CD4-positive, CD25-positive, alpha-beta regulatory T cell (primary cell): Measurements from ENCODE around the gene C4BPB. TPM values are rescaled to one million over a fixed set of nuclear protein-coding genes. Genes with fewer than 3 reads are reported as not detected.
"Not testable (repeated sequence)": the region's sequence is repeated elsewhere in the genome, so short reads cannot be mapped to it uniquely, and the experiment has no call there.

Source experiments
- ATAC-seq, 2 donors: fragments of 150-1000 bp; cut with Tn5 transposase; one replicate each; pipeline ENCODE4 v1.10.0; 2021; ENCODE audit warnings: low read depth in 2 of 2, moderate number of reproducible peaks in 2 of 2, moderate library complexity in 1 of 2
- DNase-seq, 3 donors: peaks; one replicate each; pipeline versions ENCODE4 v3.0.0 to v3.0.0-alpha.2; 2012 to 2022; ENCODE audit warnings: mixed read lengths in 1 of 3
- H3K27ac ChIP-seq: one replicate; pipeline ENCODE4 v1.7.0; 2013; ENCODE audit warnings: mild to moderate bottlenecking, low read length; ENCODE audit not compliant: insufficient read depth, poor library complexity, severe bottlenecking
- H3K27me3 ChIP-seq: one replicate; pipeline ENCODE4 v1.7.0; 2013; ENCODE audit warnings: low read length; ENCODE audit not compliant: control insufficient read depth, insufficient read depth
- H3K36me3 ChIP-seq: one replicate; pipeline ENCODE4 v1.7.0; 2013; ENCODE audit warnings: mild to moderate bottlenecking, low read length, moderate library complexity; ENCODE audit not compliant: control insufficient read depth, insufficient read depth
- H3K4me1 ChIP-seq: 2 replicates; pipeline ENCODE4 v1.7.0; 2013; ENCODE audit warnings: mild to moderate bottlenecking, low read length; ENCODE audit not compliant: insufficient read depth, control insufficient read depth, poor library complexity, severe bottlenecking
- H3K4me3 ChIP-seq: one replicate; pipeline ENCODE4 v1.7.0; 2013; ENCODE audit warnings: low read depth, mild to moderate bottlenecking, low read length, moderate library complexity
- H3K9me3 ChIP-seq, 2 experiments: 1 replicate in 1 of 2; 2 replicates in 1 of 2; pipeline ENCODE4 v1.7.0; 2013; ENCODE audit warnings: low read length in 2 of 2, mild to moderate bottlenecking in 1 of 2, moderate library complexity in 1 of 2; ENCODE audit not compliant: control insufficient read depth in 2 of 2
- H3K27ac Mint-ChIP-seq, 3 donors: one replicate each; pipeline ENCODE4 v1.8.0; 2020 to 2022; ENCODE audit warnings: mild to moderate bottlenecking in 3 of 3, mixed read lengths in 3 of 3, moderate library complexity in 2 of 3
- H3K27me3 Mint-ChIP-seq: one replicate; pipeline ENCODE4 v1.8.0; 2022; ENCODE audit warnings: mild to moderate bottlenecking, mixed read lengths
- H3K36me3 Mint-ChIP-seq: one replicate; pipeline ENCODE4 v1.8.0; 2020; ENCODE audit warnings: mixed read lengths
- H3K4me1 Mint-ChIP-seq, 4 donors: one replicate each; pipeline ENCODE4 v1.8.0; 2020 to 2022; ENCODE audit warnings: mixed read lengths in 4 of 4, mild to moderate bottlenecking in 1 of 4
- H3K4me3 Mint-ChIP-seq, 4 donors: one replicate each; pipeline ENCODE4 v1.8.0; 2020 to 2022; ENCODE audit warnings: mild to moderate bottlenecking in 4 of 4, mixed read lengths in 4 of 4, moderate library complexity in 3 of 4
- H3K9me3 Mint-ChIP-seq, 7 donors: one replicate each; pipeline ENCODE4 v1.8.0; 2020 to 2022; ENCODE audit warnings: mixed read lengths in 7 of 7, mild to moderate bottlenecking in 3 of 7, moderate library complexity in 2 of 7
- polyA plus RNA-seq, 4 donors: library from polyadenylated mRNA; unstranded; fragments of 300-500 nt; fragmentation: Illumina TruSeq; gene quantifications; one replicate each; pipeline ENCODE4 v1.2.3, GENCODE V29; 2021
- total RNA-seq: library from RNA; stranded (reverse); gene quantifications from one replicate; pipeline ENCODE4 v1.2.3, GENCODE V29; 2022

The C4BPB gene
- 0.72 TPM for total RNA-seq
- not detected for polyA plus RNA-seq

- Mint-ChIP-seq H3K9me3 (peaks cover 0 to 2% (median 0%) of the 10 kb centered on the region in 7 donors), H3K4me1 (peaks cover 0 to 17% (median 6%) of the 10 kb centered on the region in 4 donors), H3K4me3 (peak within 1 kb of the TSS; percentile 21 to 75 (median 44)), H3K27ac (peak within 1 kb of the TSS; percentile 17 to 92 (median 30)), H3K36me3 (no peaks in the 10 kb centered on the region), H3K27me3 (peaks cover 17% of the 10 kb centered on the region)
- peak within 1 kb of the TSS; percentile 54 for H3K4me3 ChIP-seq
- no peaks in the 10 kb centered on the region for H3K9me3 ChIP-seq
- ATAC-seq: peak in 1 of 2 donors; percentile 24
- no peaks in the 10 kb centered on the region for H3K36me3 ChIP-seq
- peak in 2 of 3 donors; percentile 13 to 53 for DNase-seq
- no peaks in the 10 kb centered on the region for H3K4me1 ChIP-seq
- peaks cover 17% of the 10 kb centered on the region for H3K27me3 ChIP-seq
- no peak within 1 kb of the TSS for H3K27ac ChIP-seq
Measured at GRCh38 chr1:207088701-207089626, at the start of gene C4BPB. Gene C4BPB (plus strand): TSS chr1:207088860. CDS start chr1:207089532, 672 bp downstream.

DNA sequence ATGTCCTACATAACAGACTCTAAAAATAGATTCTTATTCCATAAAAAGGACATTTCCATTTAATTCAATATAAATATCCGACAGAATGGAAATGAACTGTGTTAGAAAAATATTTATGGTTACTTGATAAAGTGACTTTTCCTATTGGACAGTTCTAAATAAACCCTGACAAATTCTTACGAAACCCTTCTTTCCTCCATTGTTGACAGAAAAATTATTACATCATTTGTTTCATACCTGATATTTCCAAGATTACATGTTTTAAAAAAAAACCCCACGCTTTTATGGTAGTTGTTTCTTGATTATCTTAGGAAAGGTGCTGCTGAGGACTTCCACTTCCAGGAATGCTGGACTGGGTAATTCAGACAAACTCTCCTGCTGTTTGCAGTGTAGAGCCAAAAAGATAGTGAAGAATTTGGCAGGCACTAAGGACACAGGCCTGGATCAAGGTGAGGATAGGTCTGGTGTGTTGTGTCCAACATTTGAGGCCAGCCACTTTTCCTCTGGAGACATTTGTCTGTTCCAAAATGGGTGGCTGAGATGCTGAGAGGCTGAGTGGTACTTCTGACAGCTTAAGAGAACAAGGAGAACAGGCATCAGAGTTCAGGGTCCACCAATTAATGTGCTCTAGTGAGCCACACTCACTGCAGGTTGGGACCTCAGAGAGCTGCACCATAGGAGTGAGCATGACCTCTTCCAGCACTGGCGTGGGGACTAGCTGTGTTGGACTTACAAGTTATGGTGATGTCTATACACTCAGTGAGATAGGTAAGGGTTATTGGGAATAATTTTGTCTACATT is 49.1 kb upstream of the C4BPB start:
- H3K4me1 Mint-ChIP-seq: peaks cover 2 to 13% (median 10%) of the 10 kb centered on the region in 4 donors
- H3K4me1 ChIP-seq: no peaks in the 10 kb centered on the region
- peaks cover 8% of the 10 kb centered on the region for H3K27me3 Mint-ChIP-seq
- H3K27me3 ChIP-seq: peaks cover 19% of the 10 kb centered on the region
- no peaks in the 10 kb centered on the region for H3K36me3 ChIP-seq
- no peak overlapping the region for H3K27ac ChIP-seq
- no peak for DNase-seq
- no peaks in the 10 kb centered on the region for H3K9me3 ChIP-seq
- ATAC-seq: no peak
- no peak overlapping the region for H3K4me3 ChIP-seq
- H3K27ac Mint-ChIP-seq: no peak overlapping the region
- H3K9me3 Mint-ChIP-seq: no peaks in the 10 kb centered on the region
- H3K36me3 Mint-ChIP-seq: peaks cover 9% of the 10 kb centered on the region
- no peak overlapping the region for H3K4me3 Mint-ChIP-seq

- no peak for ATAC-seq
- DNase-seq: no peak
- Mint-ChIP-seq H3K4me3 (no peak overlapping the region), H3K4me1 (peaks cover 6 to 19% (median 16%) of the 10 kb centered on the region in 4 donors), H3K36me3 (peaks cover 15% of the 10 kb centered on the region), H3K27me3 (peaks cover 4% of the 10 kb centered on the region), H3K27ac (no peak overlapping the region), H3K9me3 (no peaks in the 10 kb centered on the region)
- Histone ChIP-seq H3K4me1 (peaks cover 2% of the 10 kb centered on the region), H3K36me3 (no peaks in the 10 kb centered on the region), H3K4me3 (no peak overlapping the region), H3K27me3 (peaks cover 15% of the 10 kb centered on the region), H3K27ac (no peak overlapping the region), H3K9me3 (no peaks in the 10 kb centered on the region)
Measured at GRCh38 chr1:207040181-207040533, 48.5 kb upstream of the C4BPB start.

DNA sequence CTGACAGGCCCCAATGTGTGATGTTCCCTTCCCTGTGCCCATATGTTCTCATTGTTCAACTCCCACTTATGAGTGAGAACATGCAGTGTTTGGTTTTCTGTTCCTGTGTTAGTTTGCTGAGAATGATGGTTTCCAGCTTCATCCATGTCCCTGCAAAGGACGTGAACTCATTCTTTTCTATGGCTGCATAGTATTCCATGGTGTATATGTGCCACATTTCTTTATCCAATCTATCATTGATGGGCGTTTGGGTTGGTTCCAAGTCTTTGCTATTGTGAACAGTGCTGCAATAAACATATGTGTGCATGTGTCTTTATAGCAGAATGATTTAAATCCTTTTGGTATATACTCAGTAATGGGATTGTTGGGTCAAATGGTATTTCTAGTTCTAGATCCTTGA is 47.3 kb upstream of the C4BPB start:
- H3K4me1 Mint-ChIP-seq: peaks cover 17 to 28% (median 26%) of the 10 kb centered on the region in 4 donors
- not testable (repeated sequence) for H3K4me3 ChIP-seq, ATAC-seq, H3K9me3 ChIP-seq, DNase-seq, H3K27ac Mint-ChIP-seq, H3K4me3 Mint-ChIP-seq, H3K27me3 Mint-ChIP-seq, H3K27ac ChIP-seq, H3K36me3 ChIP-seq, H3K9me3 Mint-ChIP-seq, H3K4me1 ChIP-seq
- H3K27me3 ChIP-seq: peaks cover 15% of the 10 kb centered on the region
- H3K36me3 Mint-ChIP-seq: peaks cover 21% of the 10 kb centered on the region

GRCh38 chr1:207045453-207045852 is 43.2 kb upstream of the C4BPB start:
- H3K27me3 Mint-ChIP-seq: peaks cover 4% of the 10 kb centered on the region
- H3K36me3 Mint-ChIP-seq: peaks cover 31% of the 10 kb centered on the region
- Histone ChIP-seq H3K36me3 (peaks cover 31% of the 10 kb centered on the region), H3K27ac (no peak overlapping the region), H3K9me3 (no peaks in the 10 kb centered on the region), H3K4me1 (peaks cover 17% of the 10 kb centered on the region), H3K4me3 (no peak overlapping the region), H3K27me3 (no peaks in the 10 kb centered on the region)
- H3K27ac Mint-ChIP-seq: no peak overlapping the region
- peak overlapping the region in 1 of 4 donors; percentile 84 for H3K4me3 Mint-ChIP-seq
- H3K4me1 Mint-ChIP-seq: peaks cover 49 to 58% (median 52%) of the 10 kb centered on the region in 4 donors
- no peaks in the 10 kb centered on the region for H3K9me3 Mint-ChIP-seq
- ATAC-seq (no peak), DNase-seq (no peak)

- peaks cover 31% of the 10 kb centered on the region for H3K36me3 ChIP-seq
- H3K9me3 ChIP-seq: no peaks in the 10 kb centered on the region
- H3K4me3 ChIP-seq: peak overlapping the region; percentile 28
- Mint-ChIP-seq H3K4me1 (peaks cover 49 to 71% (median 60%) of the 10 kb centered on the region in 4 donors), H3K4me3 (no peak overlapping the region), H3K36me3 (peaks cover 27% of the 10 kb centered on the region), H3K27ac (no peak overlapping the region), H3K9me3 (peaks cover 0 to 2% (median 0%) of the 10 kb centered on the region in 7 donors), H3K27me3 (peaks cover 4% of the 10 kb centered on the region)
- no peaks in the 10 kb centered on the region for H3K27me3 ChIP-seq
- H3K4me1 ChIP-seq: peaks cover 29% of the 10 kb centered on the region
- ATAC-seq (no peak), DNase-seq (no peak)
- no peak overlapping the region for H3K27ac ChIP-seq
Measured at GRCh38 chr1:207047505-207047904, 41.2 kb upstream of the C4BPB start.

DNA sequence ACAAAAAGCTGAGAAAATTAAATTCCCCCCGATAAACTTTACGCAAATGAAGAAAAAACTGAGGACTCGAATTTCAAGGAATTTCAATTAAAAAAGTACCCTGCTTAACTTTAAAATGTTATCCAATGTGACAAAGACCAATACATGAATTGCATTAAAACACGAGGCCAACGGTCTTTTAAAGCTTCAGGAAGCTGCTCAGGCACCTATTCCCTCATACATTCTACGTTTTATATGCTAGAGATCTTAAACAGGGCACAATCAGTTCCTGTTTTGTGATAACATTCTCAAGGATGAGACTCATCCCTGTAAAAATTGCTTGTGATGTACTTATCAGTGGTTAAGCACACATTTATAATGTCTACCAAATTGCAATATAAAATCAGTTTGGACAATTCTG is 40.6 kb upstream of the C4BPB start:
- H3K4me3 Mint-ChIP-seq: no peak overlapping the region
- Histone ChIP-seq H3K9me3 (no peaks in the 10 kb centered on the region), H3K4me1 (peaks cover 33% of the 10 kb centered on the region), H3K27me3 (no peaks in the 10 kb centered on the region), H3K36me3 (peaks cover 31% of the 10 kb centered on the region), H3K27ac (no peak overlapping the region), H3K4me3 (no peak overlapping the region)
- peaks cover 0 to 2% (median 0%) of the 10 kb centered on the region in 7 donors for H3K9me3 Mint-ChIP-seq
- H3K27ac Mint-ChIP-seq: peak overlapping the region in 1 of 3 donors; percentile 66
- no peak for DNase-seq
- peaks cover 7% of the 10 kb centered on the region for H3K27me3 Mint-ChIP-seq
- ATAC-seq: no peak
- H3K4me1 Mint-ChIP-seq: peaks cover 48 to 75% (median 63%) of the 10 kb centered on the region in 4 donors
- H3K36me3 Mint-ChIP-seq: peaks cover 22% of the 10 kb centered on the region
